PFSK-1 (cell line): Measurements from ENCODE around the gene DYRK1A.

Experiments used
- FOXP2 ChIP-seq: optimal IDR thresholded peaks from 2 replicates; pipeline ENCODE3; 2011; ENCODE audit warnings: borderline replicate concordance, control low read depth, inconsistent platforms; ENCODE audit not compliant: insufficient read depth; ENCODE audit errors: extremely low read length, extremely low read depth
- POLR2AphosphoS5 ChIP-seq: IDR thresholded peaks from 2 replicates; pipeline ENCODE4 v1.6.1; 2012; ENCODE audit warnings: low read depth, mild to moderate bottlenecking, control low read depth, low read length, moderate library complexity
- REST ChIP-seq, 2 experiments: IDR thresholded peaks; 2 replicates each; pipeline versions ENCODE4 v1.6.1 to v1.8.0; 2011 to 2012; ENCODE audit warnings: low read depth in 2 of 2, low read length in 2 of 2, control low read depth in 1 of 2, inconsistent platforms in 1 of 2, mild to moderate bottlenecking in 1 of 2, moderate library complexity in 1 of 2; ENCODE audit not compliant: insufficient read depth in 1 of 2
- SIN3A ChIP-seq: IDR thresholded peaks from 2 replicates; pipeline ENCODE4 v1.6.1; 2012; ENCODE audit warnings: mild to moderate bottlenecking, low read length, moderate library complexity, borderline replicate concordance; ENCODE audit not compliant: insufficient read depth
- TAF1 ChIP-seq: IDR thresholded peaks from 2 replicates; pipeline ENCODE4 v1.6.1; 2012; ENCODE audit warnings: low read length, control low read depth, borderline replicate concordance; ENCODE audit not compliant: insufficient read depth

DYRK1A gene

GRCh38 chr21:37547615-37548200, 181.1 kb downstream of the DYRK1A start:
- TF ChIP-seq POLR2AphosphoS5 (no peak), FOXP2 (no peak), SIN3A (no peak), REST (IDR thresholded peaks at IDR 0.05; ENCODE audit: insufficient read depth in 1 of 2, low read depth in 2 of 2, low read length in 2 of 2) (no peak), TAF1 (no peak)

DNA sequence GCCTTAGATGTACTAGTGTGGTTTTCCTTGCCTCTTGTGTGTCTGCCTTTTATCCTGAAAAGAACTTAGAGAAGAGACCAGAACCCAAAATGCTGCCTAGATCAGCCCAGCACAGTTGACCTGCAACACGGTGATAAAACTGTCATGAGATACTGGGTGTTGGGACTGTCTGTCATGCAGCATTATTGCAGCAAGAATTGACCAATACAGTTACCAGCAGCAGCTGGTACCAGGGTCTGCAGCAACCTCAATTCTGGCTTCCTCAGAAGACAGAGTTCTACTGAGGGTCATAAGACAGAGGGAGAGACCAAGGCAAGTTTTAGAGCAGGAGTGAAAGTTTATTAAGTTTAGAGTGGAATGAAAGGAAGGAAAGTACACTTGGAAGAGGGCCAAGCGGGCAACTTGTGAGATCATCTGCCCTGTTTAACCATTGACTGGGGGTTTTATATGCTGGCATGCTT, 182.0 kb downstream of the DYRK1A start:
- no peak for TF ChIP-seq SIN3A
- no peak for TF ChIP-seq POLR2AphosphoS5
- TF ChIP-seq TAF1: no peak
- TF ChIP-seq FOXP2: no peak
- TF ChIP-seq REST (IDR thresholded peaks at IDR 0.05; ENCODE audit: insufficient read depth in 1 of 2, low read depth in 2 of 2, low read length in 2 of 2): no peak

- TF ChIP-seq SIN3A (no peak), FOXP2 (no peak), TAF1 (no peak), POLR2AphosphoS5 (no peak)
Measured at GRCh38 chr21:37550157-37550556, 183.6 kb downstream of the DYRK1A start.

GRCh38 chr21:37550618-37551330, 184.2 kb downstream of the DYRK1A start:
- no peak for TF ChIP-seq SIN3A
- TF ChIP-seq TAF1: no peak
- TF ChIP-seq FOXP2: no peak
- TF ChIP-seq REST (IDR thresholded peaks at IDR 0.05; ENCODE audit: insufficient read depth in 1 of 2, low read depth in 2 of 2, low read length in 2 of 2): no peak
- TF ChIP-seq POLR2AphosphoS5: no peak

DNA sequence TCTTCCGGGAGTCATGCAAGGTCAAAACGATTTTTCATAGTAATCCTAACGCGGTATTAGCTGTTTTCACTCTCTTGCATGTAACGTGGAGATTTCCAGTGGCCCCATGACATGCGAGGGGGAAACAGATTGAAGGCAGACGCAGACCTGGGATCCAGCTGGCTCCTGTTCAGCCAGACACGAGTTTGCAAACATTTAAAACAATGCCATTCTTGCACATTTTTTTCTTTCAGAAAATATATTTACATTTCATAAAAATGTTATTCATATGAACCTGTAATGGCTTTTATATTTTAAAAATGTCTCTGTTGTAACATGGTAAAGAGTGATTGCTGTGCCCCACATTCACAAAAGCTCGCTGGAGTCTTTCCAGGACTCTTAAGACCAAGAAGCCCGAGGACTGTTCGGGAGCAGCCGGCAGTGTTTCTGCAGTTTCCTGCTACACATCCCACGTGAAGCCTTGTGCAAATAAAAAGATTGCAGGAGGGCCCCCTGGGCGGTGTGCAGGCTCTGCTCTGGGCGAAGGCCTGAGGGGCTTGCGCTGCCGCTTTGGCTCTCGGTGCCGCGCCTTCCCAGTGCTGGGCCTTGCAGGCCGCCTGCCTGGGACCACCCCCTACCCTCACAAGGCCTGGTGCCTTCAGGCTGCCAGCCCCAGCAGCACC, 184.9 kb downstream of the DYRK1A start:
- TF ChIP-seq REST (IDR thresholded peaks at IDR 0.05; ENCODE audit: insufficient read depth in 1 of 2, low read depth in 2 of 2, low read length in 2 of 2) (no peak), FOXP2 (no peak), TAF1 (no peak), SIN3A (no peak), POLR2AphosphoS5 (no peak)
